IMR-90 (cell line): ENCODE results near the gene PRKCB.

Source experiments
- CHD1 ChIP-seq: IDR thresholded peaks from 2 replicates; pipeline ENCODE4 v1.6.1; 2012; ENCODE audit warnings: low read depth, low read length, improper control_type of control experiment
- FOS ChIP-seq: fragments of 150-350 bp; IDR thresholded peaks from 2 replicates; pipeline ENCODE4 v1.6.1; 2016; ENCODE audit warnings: low read depth, low read length
- MAFK ChIP-seq: IDR thresholded peaks from 2 replicates; pipeline ENCODE4 v1.6.1; 2012; ENCODE audit warnings: low read depth, low read length, improper control_type of control experiment
- MXI1 ChIP-seq: IDR thresholded peaks from 2 replicates; pipeline ENCODE4 v1.6.1; 2012; ENCODE audit warnings: low read depth, mild to moderate bottlenecking, low read length, moderate library complexity, borderline replicate concordance
- NFE2L2 ChIP-seq: fragments of 150-350 bp; IDR thresholded peaks from 2 replicates; pipeline ENCODE4 v1.6.1; 2016; ENCODE audit warnings: low read depth, mild to moderate bottlenecking, low read length
- POLR2A ChIP-seq: IDR thresholded peaks from 2 replicates; pipeline ENCODE4 v1.6.1; 2012; ENCODE audit warnings: mild to moderate bottlenecking, low read depth, low read length
- RAD21 ChIP-seq: IDR thresholded peaks from 2 replicates; pipeline ENCODE4 v1.6.1; 2012; ENCODE audit warnings: low read length, improper control_type of control experiment
- RFX5 ChIP-seq: IDR thresholded peaks from 2 replicates; pipeline ENCODE4 v1.8.0; 2012; ENCODE audit warnings: low read depth, mild to moderate bottlenecking, low read length, moderate library complexity
- SMC3 ChIP-seq: fragments of 150-350 bp; IDR thresholded peaks from 2 replicates; pipeline ENCODE4 v1.6.1; 2016; ENCODE audit warnings: low read depth, mild to moderate bottlenecking, antibody characterized with exemption, low read length, moderate library complexity
- TF ChIP-seq, protein P1 (sequence below): conservative IDR thresholded peaks from 2 replicates; pipeline ENCODE4 v1.5.1; 2012; ENCODE audit warnings: mild to moderate bottlenecking, low read depth, low read length, improper control_type of control experiment
- TF ChIP-seq, protein P2 (sequence below): fragments of 150-350 bp; IDR thresholded peaks from 2 replicates; pipeline ENCODE4 v1.6.1; 2016; ENCODE audit warnings: low read depth, mild to moderate bottlenecking, low read length, moderate library complexity, borderline replicate concordance

DNA sequence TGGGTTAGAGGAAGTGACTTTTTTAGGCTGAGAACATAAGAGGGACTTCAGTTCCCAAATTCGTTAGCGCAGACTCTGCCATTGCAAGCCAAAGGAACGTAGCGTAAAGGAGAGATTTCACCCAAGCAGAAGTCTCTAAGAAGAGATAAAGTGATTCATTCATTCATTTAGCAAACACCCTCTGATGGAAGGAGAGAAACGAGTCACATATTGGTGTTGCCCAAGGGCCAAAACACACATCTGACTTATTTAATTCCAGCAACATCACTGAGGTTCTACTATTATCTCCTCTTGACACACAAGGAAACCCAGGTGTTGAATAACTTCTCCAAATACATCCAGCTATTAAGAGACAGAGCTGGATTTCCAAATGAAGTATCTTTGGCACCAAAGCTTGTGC lies 334.6 kb downstream of the PRKCB start:
- TF ChIP-seq, protein P1, sequence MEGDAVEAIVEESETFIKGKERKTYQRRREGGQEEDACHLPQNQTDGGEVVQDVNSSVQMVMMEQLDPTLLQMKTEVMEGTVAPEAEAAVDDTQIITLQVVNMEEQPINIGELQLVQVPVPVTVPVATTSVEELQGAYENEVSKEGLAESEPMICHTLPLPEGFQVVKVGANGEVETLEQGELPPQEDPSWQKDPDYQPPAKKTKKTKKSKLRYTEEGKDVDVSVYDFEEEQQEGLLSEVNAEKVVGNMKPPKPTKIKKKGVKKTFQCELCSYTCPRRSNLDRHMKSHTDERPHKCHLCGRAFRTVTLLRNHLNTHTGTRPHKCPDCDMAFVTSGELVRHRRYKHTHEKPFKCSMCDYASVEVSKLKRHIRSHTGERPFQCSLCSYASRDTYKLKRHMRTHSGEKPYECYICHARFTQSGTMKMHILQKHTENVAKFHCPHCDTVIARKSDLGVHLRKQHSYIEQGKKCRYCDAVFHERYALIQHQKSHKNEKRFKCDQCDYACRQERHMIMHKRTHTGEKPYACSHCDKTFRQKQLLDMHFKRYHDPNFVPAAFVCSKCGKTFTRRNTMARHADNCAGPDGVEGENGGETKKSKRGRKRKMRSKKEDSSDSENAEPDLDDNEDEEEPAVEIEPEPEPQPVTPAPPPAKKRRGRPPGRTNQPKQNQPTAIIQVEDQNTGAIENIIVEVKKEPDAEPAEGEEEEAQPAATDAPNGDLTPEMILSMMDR: no peak
- TF ChIP-seq NFE2L2 (no peak), RFX5 (no peak), POLR2A (no peak), MXI1 (no peak), RAD21 (no peak), CHD1 (no peak), MAFK (no peak), FOS (no peak), SMC3 (no peak)
- TF ChIP-seq, protein P2, sequence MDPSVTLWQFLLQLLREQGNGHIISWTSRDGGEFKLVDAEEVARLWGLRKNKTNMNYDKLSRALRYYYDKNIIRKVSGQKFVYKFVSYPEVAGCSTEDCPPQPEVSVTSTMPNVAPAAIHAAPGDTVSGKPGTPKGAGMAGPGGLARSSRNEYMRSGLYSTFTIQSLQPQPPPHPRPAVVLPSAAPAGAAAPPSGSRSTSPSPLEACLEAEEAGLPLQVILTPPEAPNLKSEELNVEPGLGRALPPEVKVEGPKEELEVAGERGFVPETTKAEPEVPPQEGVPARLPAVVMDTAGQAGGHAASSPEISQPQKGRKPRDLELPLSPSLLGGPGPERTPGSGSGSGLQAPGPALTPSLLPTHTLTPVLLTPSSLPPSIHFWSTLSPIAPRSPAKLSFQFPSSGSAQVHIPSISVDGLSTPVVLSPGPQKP: no peak
